GM18526 (cell line): ENCODE measurements around the gene AHCTF1.

ENCODE experiments used
- POLR2A ChIP-seq: IDR thresholded peaks from 3 replicates; pipeline ENCODE4 v1.6.1; 2011; ENCODE audit not compliant: insufficient read length; ENCODE audit errors: extremely low read depth

Gene AHCTF1

DNA sequence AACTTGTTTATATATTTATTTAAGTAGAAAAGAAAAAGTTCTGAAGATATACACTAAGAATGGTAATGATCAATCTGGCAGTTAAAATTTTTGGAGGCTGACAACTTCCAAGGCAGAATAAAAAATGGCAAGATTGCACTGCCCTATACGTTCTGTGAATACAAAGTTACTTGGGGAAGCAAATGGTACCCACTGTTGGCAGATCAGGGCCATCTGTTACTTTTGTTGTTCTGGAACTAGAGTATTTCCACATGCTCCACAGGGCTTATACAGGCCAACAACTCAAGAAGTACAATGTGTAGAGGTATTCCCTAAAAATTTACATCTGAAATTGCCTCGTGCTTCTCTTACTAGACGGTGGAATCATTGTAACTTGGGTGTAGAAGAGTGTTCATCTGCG lies 53.2 kb downstream of the AHCTF1 start:
- no peak for TF ChIP-seq POLR2A

DNA sequence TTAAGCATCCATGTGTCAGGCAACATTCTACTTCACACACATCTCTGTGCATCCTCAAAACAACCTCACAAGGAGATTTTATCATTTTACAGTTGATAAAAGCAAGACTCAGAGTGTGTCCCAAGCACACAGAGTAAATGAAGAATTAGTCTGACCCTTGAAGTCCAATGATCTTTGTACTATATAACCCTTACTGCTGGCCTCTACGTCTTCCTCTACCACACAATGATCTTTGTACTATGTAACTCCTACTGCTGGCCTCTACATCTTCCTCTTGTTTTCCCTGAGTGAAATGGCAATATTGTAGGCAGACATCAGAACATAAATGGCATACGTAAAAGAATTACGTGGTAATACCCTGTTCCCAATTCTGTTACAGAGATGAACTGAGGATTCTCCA lies 55.3 kb downstream of the AHCTF1 start:
- no peak for TF ChIP-seq POLR2A

DNA sequence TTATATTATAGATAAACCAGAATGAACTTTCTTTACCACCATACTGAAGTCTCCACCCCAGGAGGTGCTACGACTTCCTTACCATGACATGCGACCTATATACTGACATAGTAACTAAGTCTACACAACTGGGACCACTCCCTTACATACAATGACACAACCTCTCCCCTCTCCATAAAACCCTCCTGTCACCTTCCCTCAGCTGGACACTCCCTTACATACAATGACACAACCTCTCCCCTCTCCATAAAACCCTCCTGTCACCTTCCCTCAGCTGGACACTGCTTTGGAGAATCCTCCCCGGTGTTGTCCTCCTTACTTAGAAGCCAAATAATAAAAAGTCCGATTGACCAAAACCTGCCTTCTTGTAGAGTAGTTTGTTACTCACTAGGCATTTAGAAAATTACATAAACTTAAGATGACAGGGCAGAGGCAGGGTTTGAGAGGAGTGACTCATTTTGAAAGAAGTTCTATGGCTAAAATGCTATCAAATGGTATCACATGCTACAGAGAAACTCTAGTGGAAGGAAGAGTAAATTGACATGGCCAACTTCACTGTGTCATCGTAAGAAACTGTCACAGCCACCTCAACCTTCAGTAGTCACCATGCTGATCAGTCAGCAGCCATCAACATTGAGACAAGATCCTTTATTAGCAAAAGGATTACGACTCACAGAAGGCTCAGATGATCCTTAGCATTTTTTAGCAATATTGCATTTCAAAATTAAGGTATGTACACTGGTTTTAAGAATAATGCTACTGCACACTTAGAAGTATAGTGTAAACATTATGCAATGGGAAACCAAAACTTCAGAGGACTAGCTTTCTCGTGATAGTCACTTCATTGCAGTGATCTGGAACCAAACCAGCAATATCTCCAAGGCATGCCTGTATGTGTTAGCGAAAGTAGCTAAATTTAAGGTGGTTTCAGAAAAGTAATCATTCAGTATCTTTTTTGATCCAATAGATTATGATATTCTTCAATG lies 56.4 kb downstream of the AHCTF1 start:
- no peak for TF ChIP-seq POLR2A

DNA sequence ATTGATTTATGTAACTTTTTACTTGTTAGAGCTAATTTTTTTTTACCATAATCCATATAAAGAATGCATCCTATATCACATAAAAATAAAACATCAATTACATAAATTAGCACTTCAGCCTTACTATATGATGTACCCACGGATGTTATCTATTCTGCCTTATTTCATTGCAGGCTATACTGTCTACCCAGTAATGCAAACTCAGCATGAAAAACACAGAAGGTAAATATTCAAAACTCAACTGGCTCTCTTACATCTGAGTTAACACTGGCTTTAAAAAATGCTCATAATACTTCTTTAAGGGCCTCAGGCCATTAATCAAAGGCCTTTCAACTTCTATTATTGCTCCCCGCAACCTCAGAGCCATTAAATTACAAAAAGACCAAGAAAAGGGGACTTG lies 65.8 kb downstream of the AHCTF1 start:
- TF ChIP-seq POLR2A, result no peak

DNA sequence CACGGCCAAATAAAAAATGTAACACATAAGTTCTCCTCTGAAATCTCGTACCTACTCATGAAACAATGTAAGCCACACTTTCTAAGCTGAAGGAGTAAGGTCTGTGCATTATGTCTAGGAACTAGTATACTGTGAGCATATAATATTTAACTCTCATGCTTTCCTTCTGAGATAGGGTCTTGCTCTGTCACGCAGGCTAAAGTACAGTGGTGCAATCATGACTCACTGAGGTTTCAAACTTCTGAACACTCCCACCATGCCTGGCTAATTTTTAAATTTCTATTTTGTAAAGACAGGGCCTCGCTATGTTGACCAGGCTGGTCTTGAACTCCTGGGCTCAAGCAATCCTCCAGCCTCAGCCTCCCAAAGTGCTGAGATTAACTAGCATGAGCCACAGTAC lies 71.3 kb downstream of the AHCTF1 start:
- TF ChIP-seq POLR2A, result no peak

DNA sequence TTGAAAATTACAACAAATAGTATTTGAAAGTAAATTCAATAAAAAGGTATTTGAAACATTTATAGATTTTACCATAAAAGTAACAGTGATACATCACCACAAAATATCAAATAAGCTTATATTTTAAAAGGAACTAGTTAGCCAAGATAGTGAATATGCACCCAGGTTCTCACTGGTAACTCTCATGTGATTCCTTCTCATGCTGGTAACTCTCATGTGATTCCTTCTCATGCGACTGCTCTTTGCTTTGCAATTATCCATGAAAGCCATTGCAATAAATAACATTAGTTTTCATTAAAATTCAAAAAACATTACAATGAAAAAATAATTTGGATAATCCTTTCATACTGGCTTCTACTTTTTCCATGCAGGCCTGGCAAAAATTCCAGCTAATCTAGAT lies 75.4 kb downstream of the AHCTF1 start:
- no peak for TF ChIP-seq POLR2A

DNA sequence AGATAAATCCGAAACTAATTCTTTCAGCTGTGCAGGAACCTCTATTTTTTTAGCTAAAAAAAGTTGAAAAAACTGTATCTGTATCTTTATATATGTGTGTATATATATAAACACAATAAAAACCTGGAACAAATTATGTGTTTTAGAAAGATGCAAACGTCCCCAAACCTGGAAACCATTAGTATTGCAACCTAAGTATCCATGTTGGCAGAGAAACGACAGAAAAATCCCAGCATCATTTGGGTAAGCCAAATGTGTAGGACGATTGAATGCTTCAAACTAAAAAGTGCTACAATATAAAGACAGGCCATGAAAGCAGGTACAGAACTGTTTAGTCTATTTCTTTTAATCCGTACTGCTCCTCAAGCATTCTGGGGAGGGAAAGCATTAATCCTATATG lies 87.9 kb downstream of the AHCTF1 start:
- TF ChIP-seq POLR2A, result no peak

DNA sequence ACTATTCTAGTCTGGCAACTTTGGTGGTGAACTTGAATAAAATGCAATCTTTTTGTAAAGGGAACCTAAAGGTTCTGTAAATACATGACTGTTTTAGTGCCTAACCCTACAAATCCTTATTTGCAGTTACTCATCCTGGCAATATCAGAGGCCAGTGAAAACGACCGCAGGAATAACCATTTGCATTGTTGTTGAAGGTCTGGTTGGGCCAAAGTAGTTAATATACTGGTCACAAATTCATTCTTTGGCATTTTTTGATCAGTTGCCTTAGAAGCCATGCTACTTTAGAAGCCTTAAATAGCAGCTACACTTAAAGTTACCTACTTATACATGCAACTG lies 93.7 kb downstream of the AHCTF1 start:
- TF ChIP-seq POLR2A, result no peak

DNA sequence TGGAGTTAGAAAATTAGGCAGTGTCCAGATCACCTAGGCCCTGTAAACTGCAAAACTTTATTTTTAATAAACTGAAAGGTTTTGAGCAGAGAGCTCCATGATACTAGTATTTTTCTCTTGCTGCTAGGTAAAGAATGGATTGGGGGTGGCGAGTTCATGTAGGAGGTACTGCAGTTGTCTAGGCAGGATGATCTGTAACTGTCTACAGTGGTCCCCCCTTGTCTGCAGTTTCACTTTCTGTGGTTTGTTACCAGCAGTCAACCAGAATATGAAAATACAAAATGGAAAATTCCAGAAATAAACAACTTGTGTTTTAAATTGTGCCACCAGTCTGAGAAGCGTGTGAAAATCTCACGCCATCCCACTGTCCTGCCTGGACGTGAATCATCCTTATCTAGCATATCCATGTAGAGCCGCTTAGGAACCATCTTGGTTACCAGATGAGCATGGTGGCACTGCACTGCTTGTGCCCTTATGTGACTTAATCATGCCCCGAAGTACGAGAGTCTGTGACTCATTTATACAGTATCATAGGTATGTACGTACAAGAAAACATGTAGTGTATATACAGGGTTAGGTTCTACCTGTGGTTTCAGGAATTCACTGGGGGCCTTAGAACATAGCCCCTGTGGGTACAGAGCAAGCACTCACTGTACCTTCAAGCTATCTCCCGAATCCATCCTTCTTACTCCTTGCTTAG lies 94.2 kb downstream of the AHCTF1 start:
- TF ChIP-seq POLR2A, result no peak

DNA sequence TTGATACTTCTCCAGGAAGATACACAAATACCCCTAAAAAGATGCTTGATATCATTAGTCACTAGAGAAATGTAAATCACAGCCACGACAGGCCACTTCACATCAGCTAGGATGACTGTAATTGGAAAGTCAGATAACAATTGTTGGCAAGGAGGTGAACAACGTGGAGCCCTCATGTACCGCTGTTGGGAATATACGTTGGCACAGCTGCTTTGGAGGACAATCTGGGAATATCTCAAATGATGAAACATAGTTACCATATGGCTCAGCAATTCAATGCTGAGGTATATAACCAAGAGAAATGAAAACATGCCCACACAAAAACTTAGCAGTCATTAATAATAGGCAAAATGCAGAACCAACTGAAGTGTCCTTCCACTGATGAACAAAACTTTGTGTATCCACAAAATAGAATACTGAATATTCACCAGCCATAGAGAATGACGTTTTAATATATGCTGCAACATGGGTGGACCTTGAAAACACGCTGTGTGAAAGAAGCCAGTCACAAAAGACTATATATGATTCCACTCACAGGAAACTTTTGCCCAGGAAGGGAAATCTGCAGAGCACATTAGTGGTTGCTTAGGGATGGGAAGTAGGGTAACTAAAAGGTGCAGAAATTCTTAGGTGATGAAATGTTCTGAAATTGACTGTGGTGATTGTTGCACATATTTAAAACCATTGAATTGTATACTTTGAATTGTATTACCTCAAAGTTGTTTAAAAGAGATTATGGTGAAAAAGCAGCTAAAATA lies 95.4 kb downstream of the AHCTF1 start:
- no peak for TF ChIP-seq POLR2A

DNA sequence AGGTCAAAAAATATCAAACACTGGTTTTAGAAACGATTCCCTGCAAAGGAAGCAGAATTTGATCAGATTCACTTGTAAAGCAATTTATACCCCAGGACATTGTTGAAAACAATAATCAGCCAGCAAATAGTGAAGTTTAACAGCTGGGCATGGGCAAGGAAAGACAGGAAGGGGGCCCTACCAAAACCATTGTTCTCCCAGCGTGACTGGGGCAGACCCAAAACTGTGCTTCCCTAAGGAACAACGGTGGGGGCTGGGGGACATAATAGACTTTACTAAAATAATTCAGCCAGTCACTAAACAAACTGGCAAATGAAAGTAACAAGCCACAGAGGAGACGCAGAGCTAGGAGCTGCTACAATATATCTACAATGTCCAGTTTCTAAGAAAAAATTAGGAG lies 100.2 kb downstream of the AHCTF1 start:
- no peak for TF ChIP-seq POLR2A

DNA sequence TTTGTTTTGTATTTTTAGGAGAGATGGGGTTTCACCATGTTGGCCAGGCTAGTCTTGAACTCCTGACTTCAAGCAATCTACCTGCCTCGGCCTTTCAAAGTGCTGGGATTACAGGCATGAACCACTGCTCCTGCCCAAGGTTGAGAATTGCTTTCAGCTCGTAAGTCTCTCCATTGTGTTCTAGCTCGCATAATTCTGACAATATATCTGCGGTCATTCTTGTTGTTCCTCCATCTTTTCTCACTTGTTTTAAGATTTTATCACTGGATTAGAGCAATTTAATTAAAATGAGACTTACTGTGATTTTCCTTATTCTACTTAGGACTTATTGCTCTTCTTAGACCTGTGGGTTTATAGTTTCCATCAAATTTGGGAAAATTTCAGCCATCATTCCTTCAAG lies 102.9 kb downstream of the AHCTF1 start:
- TF ChIP-seq POLR2A, result no peak

DNA sequence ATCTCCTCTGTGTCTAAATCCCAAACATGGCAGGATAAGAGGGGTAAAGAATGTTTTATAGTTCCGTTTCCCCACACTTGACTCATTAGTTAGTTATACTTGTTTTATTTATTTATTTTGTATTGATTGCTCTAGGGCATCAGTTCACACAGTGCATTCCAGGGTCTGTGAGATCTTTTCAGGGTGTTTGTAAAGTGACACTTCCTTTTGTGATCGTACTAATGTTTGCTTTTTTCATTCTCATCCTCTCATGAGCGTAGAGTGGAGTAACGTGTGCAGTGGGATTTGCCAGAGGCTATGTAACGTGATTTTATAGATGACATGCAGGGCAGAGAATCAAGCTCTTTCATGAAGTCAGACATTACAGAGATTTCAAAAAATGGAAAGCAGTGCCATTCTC lies 104.4 kb downstream of the AHCTF1 start:
- TF ChIP-seq POLR2A, result no peak

DNA sequence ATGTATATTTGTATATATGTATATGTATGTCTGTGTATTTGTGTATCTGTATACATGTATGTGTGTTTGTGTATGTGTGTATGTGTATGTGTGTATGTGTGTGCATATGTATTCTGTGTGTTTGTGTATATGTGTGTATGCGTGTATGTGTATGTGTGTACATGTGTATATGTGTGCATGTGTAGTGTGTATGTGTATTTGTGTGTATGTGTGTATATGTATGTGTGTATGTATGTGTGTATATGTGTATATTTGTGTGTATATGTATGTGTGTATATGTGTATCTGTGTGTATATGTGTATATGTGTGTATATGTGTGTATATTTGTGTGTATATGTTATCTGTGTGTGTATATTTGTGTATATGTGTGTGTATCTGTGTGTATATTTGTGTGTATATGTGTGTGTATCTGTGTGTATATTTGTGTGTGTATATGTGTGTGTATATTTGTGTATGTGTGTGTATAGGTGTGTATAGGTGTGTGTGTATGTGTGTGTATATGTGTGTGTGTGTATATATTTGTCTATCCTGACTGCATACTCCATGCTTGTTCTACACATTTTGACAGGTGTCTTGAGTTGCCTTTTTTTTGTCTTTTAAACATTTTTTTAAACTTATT lies 106.1 kb downstream of the AHCTF1 start:
- no peak for TF ChIP-seq POLR2A

DNA sequence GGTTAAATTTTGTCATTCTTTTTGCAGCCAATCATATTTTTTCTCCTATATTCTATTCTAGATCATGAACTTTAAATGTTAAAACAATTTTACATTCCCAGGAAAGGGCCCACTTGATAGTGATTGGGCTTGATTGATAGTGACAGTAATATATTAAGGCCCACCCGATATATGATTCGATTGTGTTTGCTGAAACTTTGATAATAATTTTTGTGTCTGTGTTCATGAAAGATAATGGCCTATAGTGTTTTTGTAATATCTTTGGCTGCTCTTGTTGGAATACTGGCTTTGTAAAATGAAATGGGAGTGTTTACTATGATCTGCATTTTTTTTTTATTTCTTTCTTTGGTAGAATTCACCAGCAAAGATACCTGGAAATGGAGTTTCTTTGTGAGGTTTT lies 107.2 kb downstream of the AHCTF1 start:
- TF ChIP-seq POLR2A, result no peak
